Body of pancreas (tissue), 4 donors: ENCODE results near the gene BAIAP2L1. TPM values are rescaled to one million over a fixed set of nuclear protein-coding genes. Genes with fewer than 3 reads are reported as not detected.

Source experiments
- ATAC-seq: fragments of 150-250 bp; one replicate; pipeline ENCODE4 v1.9.1; 2016
- DNase-seq, 4 donors: peaks; one replicate each; pipeline ENCODE4 v3.0.0-alpha.2; 2019
- H3K27ac ChIP-seq, 4 donors: fragments of 200-600 bp; sonication (generic); 1 replicate in 3 of 4; 2 replicates in 1 of 4; pipeline versions ENCODE4 v1.5.1 to v1.6.1; 2016 to 2019; ENCODE audit warnings: mild to moderate bottlenecking in 1 of 4, mixed read lengths in 1 of 4, moderate library complexity in 1 of 4
- H3K27me3 ChIP-seq, 2 donors: fragments of 200-600 bp; sonication (generic); one replicate each; pipeline ENCODE4 v1.6.0; 2016; ENCODE audit warnings: mild to moderate bottlenecking in 1 of 2
- H3K36me3 ChIP-seq, 2 donors: fragments of 200-600 bp; sonication (generic); replicated peaks in 1 of 2; 2 replicates each; pipeline ENCODE4 v1.5.1; 2016; ENCODE audit warnings: low read depth in 2 of 2; ENCODE audit not compliant: insufficient read depth in 1 of 2
- H3K4me1 ChIP-seq: fragments of 200-600 bp; sonication (generic); one replicate; pipeline ENCODE4 v1.6.0; 2016
- H3K4me3 ChIP-seq, 2 donors: fragments of 200-600 bp; sonication (generic); 1 replicate in 1 of 2; 2 replicates in 1 of 2; pipeline ENCODE4 v1.5.1; 2016 to 2019
- H3K9me3 ChIP-seq, 3 donors: fragments of 200-600 bp; sonication (generic); 1 replicate in 2 of 3; 2 replicates in 1 of 3; pipeline ENCODE4 v1.5.1; 2016
- CTCF ChIP-seq, 7 experiments: fragments of 450-650 bp in 4 of 7; fragments of 200-600 bp in 3 of 7; sonication (generic) in 3 of 7; IDR thresholded peaks; one replicate each; pipeline ENCODE4 v1.5.1; 2016 to 2019; ENCODE audit warnings: antibody characterized with exemption in 7 of 7
- POLR2A ChIP-seq, 3 donors: fragments of 450-650 bp; IDR thresholded peaks; one replicate each; pipeline ENCODE4 v1.6.1; 2016; ENCODE audit warnings: antibody characterized with exemption in 3 of 3, mild to moderate bottlenecking in 2 of 3
- WGBS, 2 donors: methylation state at CpG; one replicate each; pipeline ENCODE4 v1.1.5; 2017; 5-methylcytosine and 5-hydroxymethylcytosine counted together
- intact Hi-C: fragments of 100-400 bp; cut with DNase I; formaldehyde crosslinking; loops from one replicate; pipeline ENCODE4 v1.15.1; 2023
- total RNA-seq, 2 donors: library from RNA; depleted of rRNA; stranded (reverse); fragments of >200 nt; gene quantifications; one replicate each; pipeline ENCODE4 v1.1.0, GENCODE V29; 2016

Gene BAIAP2L1
- total RNA-seq, 2 donors from 2014 or later = 15.8 to 23.1 TPM

GRCh38 chr7:98294326-98294725 lies 106.6 kb downstream of the BAIAP2L1 start:
- Histone ChIP-seq H3K27me3 (no peaks in the 10 kb centered on the region), H3K9me3 (no peaks in the 10 kb centered on the region), H3K27ac (peak overlapping the region; percentile 2 to 52 (median 16)), H3K4me3 (no peak overlapping the region), H3K4me1 (peaks cover 23% of the 10 kb centered on the region), H3K36me3 (peaks cover 12% of the 10 kb centered on the region in 2 donors)
- WGBS, 2 donors = 76 to 79% methylated on average over 15 of the region's 15 CpGs
- ATAC-seq = no peak
- no peak for DNase-seq
- TF ChIP-seq CTCF (IDR thresholded peaks at IDR 0.05) (no peak), POLR2A (IDR thresholded peaks at IDR 0.05) (no peak)
- intact Hi-C loops = loop anchor here (5.0 to 10.0 kb wide), 2 partner anchors 108 to 560 kb away; partner anchors contain the start of gene BAIAP2L1

GRCh38 chr7:98293746-98294145 lies 107.1 kb downstream of the BAIAP2L1 start:
- Histone ChIP-seq H3K27me3 (no peaks in the 10 kb centered on the region), H3K36me3 (peaks cover 12% of the 10 kb centered on the region in 2 donors), H3K4me1 (peaks cover 29% of the 10 kb centered on the region), H3K4me3 (no peak overlapping the region), H3K27ac (no peak overlapping the region), H3K9me3 (no peaks in the 10 kb centered on the region)
- WGBS, 2 donors = 78 to 85% methylated on average over 13 of the region's 13 CpGs
- intact Hi-C loops = loop anchor here (5.0 to 10.0 kb wide), 2 partner anchors 109 to 561 kb away; partner anchors contain the start of gene BAIAP2L1
- DNase-seq = no peak
- TF ChIP-seq CTCF (IDR thresholded peaks at IDR 0.05) = no peak
- no peak for TF ChIP-seq POLR2A (IDR thresholded peaks at IDR 0.05)
- ATAC-seq = no peak

GRCh38 chr7:98293265-98293664 lies 107.6 kb downstream of the BAIAP2L1 start:
- H3K27ac ChIP-seq = no peak overlapping the region
- DNase-seq = no peak
- intact Hi-C loops = loop anchor here (5.0 to 10.0 kb wide), 2 partner anchors 109 to 562 kb away; partner anchors contain the start of gene BAIAP2L1
- TF ChIP-seq POLR2A (IDR thresholded peaks at IDR 0.05) (no peak), CTCF (IDR thresholded peaks at IDR 0.05) (no peak)
- 80 to 82% methylated on average over 17 of the region's 17 CpGs for WGBS, 2 donors
- H3K27me3 ChIP-seq = no peaks in the 10 kb centered on the region
- H3K4me3 ChIP-seq = no peak overlapping the region
- peaks cover 12% of the 10 kb centered on the region in 2 donors for H3K36me3 ChIP-seq
- no peak for ATAC-seq
- H3K4me1 ChIP-seq = peaks cover 33% of the 10 kb centered on the region
- H3K9me3 ChIP-seq = no peaks in the 10 kb centered on the region

GRCh38 chr7:98291717-98292116 lies 109.2 kb downstream of the BAIAP2L1 start:
- ATAC-seq (no peak), DNase-seq (no peak)
- WGBS, 2 donors = 70% methylated on average over 7 of the region's 7 CpGs
- H3K27ac ChIP-seq = no peak overlapping the region
- no peaks in the 10 kb centered on the region for H3K9me3 ChIP-seq
- H3K36me3 ChIP-seq = peaks cover 12% of the 10 kb centered on the region in 2 donors
- peaks cover 47% of the 10 kb centered on the region for H3K4me1 ChIP-seq
- no peak overlapping the region for H3K4me3 ChIP-seq
- intact Hi-C loops = loop anchor here (5.0 to 10.0 kb wide), 2 partner anchors 111 to 563 kb away; partner anchors contain the start of gene BAIAP2L1
- no peaks in the 10 kb centered on the region for H3K27me3 ChIP-seq
- TF ChIP-seq CTCF (IDR thresholded peaks at IDR 0.05) (peak in 3 of 7 experiments; percentile 5 to 17 (median 12)), POLR2A (IDR thresholded peaks at IDR 0.05) (no peak)

GRCh38 chr7:98289333-98289875 lies 111.5 kb downstream of the BAIAP2L1 start:
- ATAC-seq (no peak), DNase-seq (no peak)
- intact Hi-C loops = no loop called here
- H3K27ac ChIP-seq = peak overlapping the region in 2 of 4 donors; percentile 24 to 37
- peaks cover 56% of the 10 kb centered on the region for H3K4me1 ChIP-seq
- TF ChIP-seq CTCF (IDR thresholded peaks at IDR 0.05) = no peak
- no peak for TF ChIP-seq POLR2A (IDR thresholded peaks at IDR 0.05)
- H3K4me3 ChIP-seq = no peak overlapping the region
- H3K27me3 ChIP-seq = no peaks in the 10 kb centered on the region
- no peaks in the 10 kb centered on the region for H3K9me3 ChIP-seq
- WGBS, 2 donors = 83 to 100% methylated on average over 1 to 4 of the region's 4 CpGs
- H3K36me3 ChIP-seq = peaks cover 12% of the 10 kb centered on the region in 2 donors
